Measurements from ENCODE around the gene RTN4RL1. TPM values are rescaled to one million over a fixed set of nuclear protein-coding genes. Genes with fewer than 3 reads are reported as not detected.

RTN4RL1 gene
- total RNA-seq, 2 donors from 2014 or later: 18.2 to 19.6 TPM

DNA sequence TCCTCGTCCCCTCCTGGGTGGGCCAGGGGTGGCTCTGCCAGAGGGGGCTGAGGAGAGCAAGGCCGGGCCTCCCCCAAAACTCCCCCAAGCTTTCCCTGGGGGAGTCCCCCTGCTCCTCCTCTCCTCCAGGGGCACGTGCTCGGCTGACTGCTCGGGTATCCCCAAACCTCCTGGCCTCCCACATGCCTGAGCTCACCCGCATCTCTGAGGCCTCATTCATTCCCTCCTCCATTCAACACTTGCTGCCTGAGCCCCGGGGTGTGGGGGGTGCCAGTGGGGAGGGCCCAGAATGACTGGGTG is 83.1 kb downstream of the RTN4RL1 start:
- no peak overlapping the region for H3K4me3 ChIP-seq (ENCODE audit: low read length)
- Mint-ChIP-seq H3K36me3 (ENCODE audit: low read depth) (peaks cover 2% of the 10 kb centered on the region), H3K9me3 (no peaks in the 10 kb centered on the region), H3K27me3 (ENCODE audit: insufficient read depth) (no peaks in the 10 kb centered on the region), H3K4me1 (peaks cover 5% of the 10 kb centered on the region), H3K4me3 (no peak overlapping the region), H3K27ac (no peak overlapping the region)
- DNase-seq: no peak
- TF ChIP-seq, protein P1, sequence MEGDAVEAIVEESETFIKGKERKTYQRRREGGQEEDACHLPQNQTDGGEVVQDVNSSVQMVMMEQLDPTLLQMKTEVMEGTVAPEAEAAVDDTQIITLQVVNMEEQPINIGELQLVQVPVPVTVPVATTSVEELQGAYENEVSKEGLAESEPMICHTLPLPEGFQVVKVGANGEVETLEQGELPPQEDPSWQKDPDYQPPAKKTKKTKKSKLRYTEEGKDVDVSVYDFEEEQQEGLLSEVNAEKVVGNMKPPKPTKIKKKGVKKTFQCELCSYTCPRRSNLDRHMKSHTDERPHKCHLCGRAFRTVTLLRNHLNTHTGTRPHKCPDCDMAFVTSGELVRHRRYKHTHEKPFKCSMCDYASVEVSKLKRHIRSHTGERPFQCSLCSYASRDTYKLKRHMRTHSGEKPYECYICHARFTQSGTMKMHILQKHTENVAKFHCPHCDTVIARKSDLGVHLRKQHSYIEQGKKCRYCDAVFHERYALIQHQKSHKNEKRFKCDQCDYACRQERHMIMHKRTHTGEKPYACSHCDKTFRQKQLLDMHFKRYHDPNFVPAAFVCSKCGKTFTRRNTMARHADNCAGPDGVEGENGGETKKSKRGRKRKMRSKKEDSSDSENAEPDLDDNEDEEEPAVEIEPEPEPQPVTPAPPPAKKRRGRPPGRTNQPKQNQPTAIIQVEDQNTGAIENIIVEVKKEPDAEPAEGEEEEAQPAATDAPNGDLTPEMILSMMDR (conservative IDR thresholded peaks at IDR 0.05): no peak
- WGBS, 2 experiments (ENCODE audit: insufficient coverage in 1 of 2, insufficient read length in 1 of 2): 90% methylated on average over 2 to 7 of the region's 7 CpGs
- no peaks in the 10 kb centered on the region for H3K4me1 ChIP-seq (ENCODE audit: control insufficient read depth, insufficient read depth, low read length)
- no peak overlapping the region for H3K9ac ChIP-seq (ENCODE audit: extremely low read depth, low read length, poor library complexity, severe bottlenecking)
- no peak overlapping the region for H3K27ac ChIP-seq (ENCODE audit: low read depth, low read length)
- no peaks in the 10 kb centered on the region for H3K9me3 ChIP-seq (ENCODE audit: control insufficient read depth, low read length)
- no peaks in the 10 kb centered on the region for H3K27me3 ChIP-seq (ENCODE audit: control insufficient read depth, insufficient read depth, low read length, poor library complexity, severe bottlenecking)
- H3K36me3 ChIP-seq (ENCODE audit: control insufficient read depth, insufficient read depth, low read length): peaks cover 5% of the 10 kb centered on the region

DNA sequence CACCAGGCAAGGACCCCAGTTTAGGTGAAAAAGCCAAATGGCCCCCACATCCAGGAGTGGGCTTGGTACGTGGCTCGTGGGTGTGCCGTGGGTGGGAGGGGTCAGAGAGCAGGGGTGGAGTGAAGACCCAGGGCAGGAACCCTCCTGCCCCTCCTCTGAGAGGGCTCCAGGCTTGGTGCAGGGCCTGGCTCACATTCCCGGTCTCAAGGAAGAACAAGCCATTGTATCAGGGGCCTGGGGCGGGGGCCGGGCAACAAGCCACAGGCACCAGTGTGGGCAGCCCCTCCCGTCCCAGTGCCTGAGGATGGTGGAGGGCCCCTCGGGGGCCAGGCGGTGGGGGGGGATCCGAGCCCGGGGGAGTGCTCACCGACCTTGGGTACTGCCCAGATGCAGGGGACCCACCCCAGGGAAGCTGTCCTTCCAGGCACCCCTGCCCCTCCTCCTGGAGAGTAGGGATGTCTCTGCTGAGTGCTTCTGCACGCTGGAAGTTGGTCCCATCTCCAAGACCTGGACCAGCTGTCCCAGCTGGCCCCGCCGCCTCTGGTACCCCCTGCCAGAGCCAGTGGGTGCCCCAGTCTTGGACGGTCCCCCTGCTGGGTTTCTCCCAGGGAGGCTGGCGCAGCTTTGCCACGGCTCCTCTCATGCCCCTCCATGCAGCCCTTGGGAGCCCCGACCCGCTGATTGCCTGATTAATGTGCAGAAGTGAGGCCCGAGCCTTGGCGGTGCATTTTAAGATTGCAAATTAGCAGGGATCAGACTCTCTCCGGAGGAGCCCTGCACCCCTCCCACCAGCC is 83.7 kb downstream of the RTN4RL1 start:
- peaks cover 3% of the 10 kb centered on the region for H3K4me1 Mint-ChIP-seq
- TF ChIP-seq, protein P1 (conservative IDR thresholded peaks at IDR 0.05): no peak
- H3K36me3 Mint-ChIP-seq (ENCODE audit: low read depth): peaks cover 2% of the 10 kb centered on the region
- Histone ChIP-seq H3K9ac (ENCODE audit: extremely low read depth, low read length, poor library complexity, severe bottlenecking) (no peak overlapping the region), H3K36me3 (ENCODE audit: control insufficient read depth, insufficient read depth, low read length) (no peaks in the 10 kb centered on the region), H3K9me3 (ENCODE audit: control insufficient read depth, low read length) (no peaks in the 10 kb centered on the region), H3K27me3 (ENCODE audit: control insufficient read depth, insufficient read depth, low read length, poor library complexity, severe bottlenecking) (no peaks in the 10 kb centered on the region), H3K4me3 (ENCODE audit: low read length) (no peak overlapping the region), H3K27ac (ENCODE audit: low read depth, low read length) (no peak overlapping the region), H3K4me1 (ENCODE audit: control insufficient read depth, insufficient read depth, low read length) (no peaks in the 10 kb centered on the region)
- no peaks in the 10 kb centered on the region for H3K27me3 Mint-ChIP-seq (ENCODE audit: insufficient read depth)
- no peaks in the 10 kb centered on the region for H3K9me3 Mint-ChIP-seq
- H3K4me3 Mint-ChIP-seq: no peak overlapping the region
- no peak for DNase-seq
- H3K27ac Mint-ChIP-seq: no peak overlapping the region
- 77 to 89% methylated on average over 18 to 23 of the region's 23 CpGs for WGBS, 2 experiments (ENCODE audit: insufficient coverage in 1 of 2, insufficient read length in 1 of 2)

DNA sequence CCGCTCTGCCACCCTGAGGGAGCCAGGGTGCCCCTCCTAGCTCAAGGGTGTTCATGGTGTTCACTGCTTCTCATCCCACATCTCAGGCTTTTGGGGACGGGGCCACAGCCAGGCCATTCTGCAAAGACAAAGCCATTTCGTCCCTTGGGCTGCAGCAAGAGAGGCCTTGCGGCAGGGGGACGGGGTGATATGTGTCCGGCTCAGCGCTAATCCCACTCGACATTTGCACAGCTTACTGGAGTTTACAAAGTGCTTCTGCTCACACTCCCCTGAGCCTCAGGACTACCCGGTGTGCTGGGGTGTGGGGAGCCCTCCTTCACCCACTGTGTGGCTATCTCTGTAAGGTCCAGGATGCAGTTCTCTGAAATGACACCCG is 84.3 kb downstream of the RTN4RL1 start:
- Mint-ChIP-seq H3K27ac (no peak overlapping the region), H3K4me3 (no peak overlapping the region), H3K27me3 (ENCODE audit: insufficient read depth) (no peaks in the 10 kb centered on the region), H3K36me3 (ENCODE audit: low read depth) (peaks cover 2% of the 10 kb centered on the region), H3K4me1 (no peaks in the 10 kb centered on the region), H3K9me3 (no peaks in the 10 kb centered on the region)
- Histone ChIP-seq H3K27me3 (ENCODE audit: control insufficient read depth, insufficient read depth, low read length, poor library complexity, severe bottlenecking) (no peaks in the 10 kb centered on the region), H3K9me3 (ENCODE audit: control insufficient read depth, low read length) (no peaks in the 10 kb centered on the region), H3K36me3 (ENCODE audit: control insufficient read depth, insufficient read depth, low read length) (no peaks in the 10 kb centered on the region), H3K4me3 (ENCODE audit: low read length) (no peak overlapping the region), H3K9ac (ENCODE audit: extremely low read depth, low read length, poor library complexity, severe bottlenecking) (no peak overlapping the region), H3K27ac (ENCODE audit: low read depth, low read length) (no peak overlapping the region), H3K4me1 (ENCODE audit: control insufficient read depth, insufficient read depth, low read length) (no peaks in the 10 kb centered on the region)
- TF ChIP-seq, protein P1 (conservative IDR thresholded peaks at IDR 0.05): no peak
- WGBS, 2 experiments (ENCODE audit: insufficient coverage in 1 of 2, insufficient read length in 1 of 2): 86 to 95% methylated on average over 5 to 10 of the region's 10 CpGs
- DNase-seq: no peak

Data from endodermal cell (in vitro differentiated cells).